ENCODE data around the gene VAPB.
A peak's percentile ranks its signal among the peaks of the same experiment; 100 is the strongest.

Gene VAPB

GRCh38 chr20:58466095-58466708 lies 77.2 kb downstream of the VAPB start:
- no peak for DNase-seq

DNA sequence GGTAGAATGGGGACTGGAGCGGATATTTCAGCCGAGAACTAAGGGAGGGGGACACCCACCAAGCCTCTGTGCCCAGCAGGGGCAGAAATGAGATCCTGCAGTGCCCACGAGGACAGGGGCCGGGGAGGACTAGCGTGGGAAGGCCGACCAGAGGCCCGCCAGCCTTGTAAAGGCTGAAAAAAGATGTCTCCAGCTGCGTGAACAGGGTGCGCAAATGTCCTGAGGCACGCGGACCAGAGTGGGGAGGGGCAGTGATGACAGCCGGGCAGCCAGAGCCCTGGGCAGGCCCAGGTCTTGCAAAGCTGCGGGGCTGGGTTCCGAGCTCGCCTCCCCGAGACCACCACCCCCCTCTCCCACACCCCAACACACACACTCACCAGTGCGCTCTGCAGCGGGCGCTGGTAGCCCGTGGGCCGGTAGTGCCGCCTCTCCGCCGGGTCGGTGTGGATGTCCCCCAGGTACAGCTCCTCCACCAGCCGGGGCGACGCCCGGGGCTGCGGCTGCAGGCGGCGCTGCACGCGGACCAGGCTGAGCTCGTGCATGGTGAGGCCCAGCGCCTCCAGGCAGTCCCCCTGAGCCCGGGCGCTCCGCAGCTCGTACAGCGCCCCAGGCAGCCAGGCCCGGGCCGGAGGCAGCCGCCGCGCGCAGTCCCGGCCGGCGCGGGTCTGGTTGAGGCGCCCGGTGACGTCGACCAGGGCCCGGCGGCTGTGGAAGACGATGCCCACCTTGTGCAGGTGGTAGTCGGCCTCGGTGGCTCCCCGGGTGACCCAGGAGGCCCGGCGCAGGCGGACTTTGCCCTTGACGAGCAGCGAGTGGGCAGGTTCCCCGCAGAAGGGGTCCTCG lies 77.9 kb downstream of the VAPB start:
- no peak for DNase-seq

DNA sequence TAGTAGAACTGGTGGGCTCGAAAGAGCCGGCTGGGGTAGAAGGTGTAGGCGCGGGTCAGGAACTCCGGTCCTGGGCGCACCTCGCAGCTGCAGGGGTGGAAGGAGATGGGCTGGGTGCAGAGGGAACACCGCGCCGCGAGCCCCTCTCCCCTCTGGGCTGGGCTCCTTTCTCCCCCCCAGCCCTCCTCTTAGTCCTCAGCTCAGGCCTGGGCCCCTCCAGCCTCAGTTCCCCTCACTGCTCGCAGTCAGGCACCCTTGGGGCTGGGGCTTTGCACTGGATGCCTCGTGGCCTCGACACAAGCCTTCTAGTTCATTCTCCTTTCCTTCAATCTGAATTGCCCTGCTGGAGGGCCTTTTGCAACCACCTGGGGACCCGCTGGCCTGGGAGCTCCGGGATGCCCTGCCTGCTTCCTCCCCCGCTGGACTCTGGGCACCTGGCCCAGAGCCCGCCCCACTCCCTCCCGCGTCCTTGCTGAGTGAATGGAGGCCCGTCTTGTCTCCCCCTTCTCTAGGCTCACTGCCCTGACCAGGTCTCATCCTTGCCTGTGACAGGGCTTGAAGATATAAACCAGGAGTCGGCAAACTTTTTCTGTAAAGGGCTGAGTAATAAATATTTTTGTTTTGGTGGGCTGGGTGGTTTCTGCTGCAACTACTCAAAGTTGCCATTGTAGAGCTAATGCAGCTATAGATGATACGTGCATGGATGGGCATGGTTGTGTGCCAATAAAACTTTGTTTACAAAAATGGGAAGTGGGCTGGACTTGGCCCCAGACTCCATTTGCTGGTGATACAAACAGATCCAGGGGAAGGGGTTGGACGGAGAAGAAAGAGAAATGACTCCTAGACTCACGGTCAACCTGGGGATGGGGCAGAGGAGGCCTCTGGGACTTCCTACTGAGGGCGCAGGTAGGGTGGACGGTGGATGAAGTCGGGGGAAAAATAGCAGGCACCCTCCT lies 78.8 kb downstream of the VAPB start:
- DNase-seq = no peak

DNA sequence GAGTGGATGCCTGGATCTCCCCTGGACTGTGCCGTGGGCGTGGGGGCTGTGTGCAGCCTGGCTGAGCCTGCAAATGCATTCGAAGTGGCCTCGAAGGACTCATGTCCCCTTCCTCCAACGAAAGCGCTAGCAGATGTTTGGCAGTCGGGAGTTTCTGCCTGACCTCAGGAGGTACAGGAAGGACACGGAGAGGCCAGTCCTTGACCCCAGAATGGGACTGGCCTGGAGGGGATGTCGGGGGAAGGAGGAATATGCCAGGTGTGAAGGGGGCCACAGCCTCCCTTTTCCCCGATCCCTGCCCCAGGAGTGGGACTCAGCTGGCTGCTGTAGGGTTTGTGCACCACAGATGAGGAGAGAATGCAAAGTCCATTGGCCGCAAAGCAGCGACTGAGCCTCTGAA lies 80.6 kb downstream of the VAPB start:
- DNase-seq = no peak

GRCh38 chr20:58470336-58471192 lies 81.5 kb downstream of the VAPB start:
- DNase-seq = no peak

GRCh38 chr20:58471193-58472164 lies 82.5 kb downstream of the VAPB start:
- no peak for DNase-seq

- DNase-seq = no peak
These were observed 83.4 kb downstream of the VAPB start for GRCh38 chr20:58472273-58473018.

GRCh38 chr20:58473453-58474425 lies 84.7 kb downstream of the VAPB start:
- no peak for DNase-seq

- no peak for DNase-seq
These were observed 86.4 kb downstream of the VAPB start for GRCh38 chr20:58475466-58475865.

DNA sequence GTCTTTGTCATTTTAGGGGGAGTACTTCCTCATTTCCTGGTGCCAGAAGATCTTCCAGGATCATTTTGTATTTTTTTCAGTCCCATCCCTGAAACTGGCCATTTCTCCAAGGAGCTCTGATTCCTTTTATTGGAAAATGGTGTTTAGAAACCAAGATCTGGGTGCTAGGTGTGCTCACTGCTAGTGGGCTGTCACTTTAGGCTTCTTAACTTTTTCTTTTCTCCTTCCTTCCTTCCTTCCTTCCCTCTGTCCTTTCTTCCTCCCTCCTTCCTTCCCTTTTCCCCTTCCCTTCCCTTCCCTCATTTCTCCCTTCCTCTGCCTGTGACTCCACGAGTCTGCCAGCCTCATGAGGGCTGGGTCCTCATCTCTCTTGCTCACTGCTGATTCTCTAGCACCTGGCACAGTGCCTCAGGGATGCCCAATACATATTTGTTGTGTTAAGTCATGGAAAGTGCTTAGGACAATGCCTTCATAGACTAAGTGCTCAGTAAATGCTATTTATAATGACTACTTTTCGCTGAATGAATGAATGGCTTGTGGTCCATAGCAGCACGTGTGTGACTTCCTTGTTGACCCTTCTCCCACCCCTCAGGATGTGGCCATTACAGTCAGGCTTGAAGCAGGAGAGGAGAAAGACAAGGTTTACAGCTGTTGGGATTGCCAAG lies 89.2 kb downstream of the VAPB start:
- no peak for DNase-seq

DNA sequence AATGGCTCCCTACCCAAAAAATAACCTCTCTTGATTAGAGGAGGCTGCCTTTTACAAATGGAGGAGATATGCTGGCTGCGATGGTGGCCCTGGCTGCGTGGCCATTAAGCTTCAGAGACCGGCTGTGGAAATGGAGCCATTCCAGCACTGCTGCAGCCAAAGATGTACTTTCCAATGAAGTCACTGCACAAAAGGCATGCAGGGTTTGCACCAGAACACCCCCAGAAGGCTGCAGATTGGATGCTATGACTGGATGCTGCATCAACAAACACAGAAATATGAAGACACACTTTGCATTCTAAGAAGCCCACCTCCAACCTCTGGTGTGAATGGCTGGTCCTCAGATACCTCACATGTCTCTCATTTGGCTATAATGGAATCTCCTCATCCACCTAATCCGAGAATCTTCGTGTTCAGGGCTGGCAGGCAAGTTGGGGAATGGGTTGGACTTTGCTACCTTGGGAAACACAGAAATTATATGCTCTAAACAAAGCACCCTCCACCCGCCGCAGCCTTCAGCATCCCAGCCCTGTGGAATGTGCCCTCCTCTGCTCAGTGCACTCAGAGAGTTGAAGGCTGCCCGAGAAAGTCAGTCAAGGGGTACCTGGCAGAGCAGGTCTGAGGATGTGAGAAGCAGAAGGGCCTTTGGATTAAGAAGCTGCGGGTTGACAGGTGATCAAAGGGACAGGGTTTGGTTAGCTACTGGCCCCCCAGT lies 90.9 kb downstream of the VAPB start:
- no peak for DNase-seq

DNA sequence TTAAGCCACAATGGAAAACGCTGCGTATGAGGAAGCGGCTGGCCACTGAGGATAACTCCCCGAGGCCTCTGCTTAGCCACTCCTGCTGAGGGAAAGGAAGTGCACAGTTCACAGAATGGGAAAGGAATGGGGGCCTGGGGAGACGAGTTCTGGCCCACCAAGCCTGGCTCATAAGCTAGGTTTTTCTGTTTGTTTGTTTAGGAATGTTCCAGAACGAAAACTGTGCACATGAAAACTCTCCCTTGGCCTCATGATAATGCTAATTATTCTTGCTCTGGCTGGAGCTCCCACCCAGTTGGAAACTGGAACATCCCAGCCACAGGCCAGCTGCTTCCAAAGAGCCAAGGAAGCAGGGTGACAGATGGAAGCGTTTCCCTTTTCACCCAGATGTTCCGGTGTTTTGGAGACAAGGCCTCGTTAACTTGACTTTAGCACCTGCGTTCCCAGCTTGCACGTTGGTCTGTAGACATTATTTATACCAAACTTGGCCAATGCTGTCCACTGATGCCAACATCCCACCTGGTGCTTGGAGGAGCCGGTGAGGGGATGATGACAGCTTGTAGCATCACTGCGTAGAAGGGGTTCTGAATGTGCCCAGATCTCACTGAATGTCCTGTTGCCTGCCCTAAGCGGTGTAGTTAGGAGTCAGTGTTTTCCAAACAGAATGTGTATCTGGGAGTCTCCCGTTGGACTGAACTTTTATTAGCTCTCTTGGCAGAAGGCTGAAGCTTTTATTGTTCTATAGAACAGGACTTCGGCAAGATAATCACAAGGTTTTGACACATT lies 91.7 kb downstream of the VAPB start:
- DNase-seq = no peak

GRCh38 chr20:58481481-58482021 lies 92.5 kb downstream of the VAPB start:
- peak; percentile 4 to 25 for DNase-seq

GRCh38 chr20:58482416-58482815 lies 93.4 kb downstream of the VAPB start:
- DNase-seq = no peak

DNA sequence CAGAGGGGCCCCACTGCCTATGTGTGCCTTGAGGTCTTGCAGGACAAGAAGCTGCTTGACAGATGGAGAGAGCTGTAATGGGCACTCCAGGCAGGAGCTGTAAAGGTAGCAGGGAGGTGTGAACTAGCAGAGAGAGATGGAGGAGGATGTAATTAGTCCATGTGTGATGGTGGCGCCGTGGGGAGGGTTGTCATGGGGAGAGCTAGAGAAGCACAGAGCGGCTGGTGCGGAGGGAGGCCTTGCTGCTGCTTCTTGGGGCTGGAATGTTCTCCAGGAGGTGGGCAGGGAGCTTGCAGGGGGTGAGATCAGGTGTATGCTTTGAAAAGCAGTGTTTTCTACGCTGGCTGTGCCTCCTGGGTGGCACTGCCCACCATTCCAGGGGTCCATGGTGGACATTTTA lies 94.0 kb downstream of the VAPB start:
- no peak for DNase-seq

- DNase-seq = no peak
These were observed 94.4 kb downstream of the VAPB start for GRCh38 chr20:58483470-58483869.

- DNase-seq = no peak
These were observed 96.4 kb downstream of the VAPB start for GRCh38 chr20:58485393-58485792.
